HuH-7.5 (cell line): ENCODE measurements around the gene ALPL.

Experiments used
- DNase-seq: peaks from one replicate; pipeline ENCODE4 v3.0.0; 2011; ENCODE audit warnings: low spot score

ALPL gene

DNA sequence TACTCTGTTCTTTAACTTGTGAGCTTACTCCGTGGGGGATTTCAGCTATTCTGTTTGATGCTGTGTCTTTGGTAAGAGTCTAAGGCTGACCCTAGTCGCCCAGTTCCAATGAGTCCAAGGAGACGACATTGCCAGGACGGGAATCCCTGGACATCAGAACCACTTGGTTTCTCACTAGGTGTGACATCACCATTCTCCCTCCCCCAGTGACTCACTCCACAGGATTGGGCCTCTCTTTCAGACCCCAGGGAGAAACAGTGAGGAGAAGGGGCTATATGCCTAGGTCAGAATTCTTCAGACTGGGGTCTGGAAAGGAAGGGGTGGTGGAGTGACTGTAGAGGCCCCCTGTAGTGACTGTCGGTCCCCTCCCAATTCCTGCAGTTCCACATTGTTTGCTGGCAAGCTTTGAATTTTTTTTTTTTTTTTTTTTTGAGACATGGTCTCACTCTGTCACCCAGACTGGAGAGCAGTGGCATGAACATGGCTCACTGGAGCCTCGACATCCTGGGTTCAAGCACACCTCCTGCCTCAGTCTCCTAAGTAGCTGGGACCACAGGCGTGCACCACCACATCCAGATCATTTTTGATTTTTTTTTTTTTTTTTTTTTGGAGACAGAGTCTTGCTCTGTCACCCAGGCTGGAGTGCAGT lies 21.3 kb downstream of the ALPL start:
- no peak for DNase-seq

DNA sequence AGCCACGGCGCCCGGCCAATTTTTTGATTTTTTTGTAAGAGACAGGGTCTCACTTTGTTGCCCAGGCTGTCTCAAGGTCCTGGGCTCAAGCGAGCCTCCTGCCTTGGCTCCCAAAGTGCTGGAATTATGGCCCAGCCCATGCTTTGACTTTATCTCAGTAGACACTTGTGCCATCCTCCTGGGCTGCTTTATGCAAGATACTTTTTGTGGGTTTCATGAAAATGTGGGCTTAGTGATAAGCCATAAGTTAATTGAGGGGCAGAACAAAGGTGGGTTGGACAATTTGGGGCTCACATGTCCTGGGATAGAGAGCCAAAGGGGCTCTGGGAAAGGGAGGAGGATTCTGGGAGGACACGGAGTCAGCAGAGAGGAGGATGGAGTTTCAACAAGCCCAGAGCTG lies 22.0 kb downstream of the ALPL start:
- DNase-seq: no peak

DNA sequence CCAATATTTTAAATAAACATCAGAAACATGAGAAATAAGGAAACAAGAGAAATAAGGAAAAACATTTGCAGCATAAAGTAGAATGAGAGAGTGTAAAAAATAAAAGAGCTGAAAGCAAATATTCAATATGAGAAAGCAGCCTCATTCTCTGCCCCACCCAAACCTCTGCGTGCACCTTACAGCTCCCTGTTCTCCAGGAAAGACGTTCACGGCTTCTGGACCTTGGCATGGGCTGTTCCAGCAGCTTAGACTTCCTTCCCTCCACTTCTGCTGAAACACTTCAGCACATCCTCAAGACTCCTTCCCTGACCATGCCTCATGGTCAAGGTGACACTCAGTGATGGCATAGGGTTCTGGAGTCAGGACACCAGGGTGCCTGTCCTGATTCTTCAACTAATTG lies 23.3 kb downstream of the ALPL start:
- no peak for DNase-seq

DNA sequence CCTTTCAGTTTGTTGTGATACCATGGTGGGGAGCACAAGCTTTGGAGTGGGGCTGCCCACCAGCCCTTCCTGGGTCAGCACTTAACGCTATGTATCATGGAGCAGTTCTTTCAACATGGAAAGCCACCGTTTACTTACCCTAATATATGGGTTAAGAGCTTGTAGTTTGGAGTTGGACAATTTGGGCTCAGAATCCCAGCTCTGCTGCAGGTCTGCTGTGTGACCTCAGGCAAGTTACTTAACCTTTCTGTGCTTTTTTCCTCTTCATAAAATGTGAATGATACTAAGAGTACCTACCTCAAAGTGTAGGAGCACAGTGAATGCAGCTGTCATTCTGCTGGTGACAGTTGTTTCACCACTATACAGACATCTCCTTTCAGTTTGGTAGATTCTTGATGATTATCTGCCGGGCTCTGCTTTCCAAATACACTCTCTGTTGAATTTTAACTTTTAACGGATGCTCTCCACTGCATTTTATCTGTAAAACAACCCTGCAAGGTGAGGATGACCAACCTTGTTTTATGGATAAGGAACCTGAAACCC lies 23.8 kb downstream of the ALPL start:
- DNase-seq: no peak

DNA sequence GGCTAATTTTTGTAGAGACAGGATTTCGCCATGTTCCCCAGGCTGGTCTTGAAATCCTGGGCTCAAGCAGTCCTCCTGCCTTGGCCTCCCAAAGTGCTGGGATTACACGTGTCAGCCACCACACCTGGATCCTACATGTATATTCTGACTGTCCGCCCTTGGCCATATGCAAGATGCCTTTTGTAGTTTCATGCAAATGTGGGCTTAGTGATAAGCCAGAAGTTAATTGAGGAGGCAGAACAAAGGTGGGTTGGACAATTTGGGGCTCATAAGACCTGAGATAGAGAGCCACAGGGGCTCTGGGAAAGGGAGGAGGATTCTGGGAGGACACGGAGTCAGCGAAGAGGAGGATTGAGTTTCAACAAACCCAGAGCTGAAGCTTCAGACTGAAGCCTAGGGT lies 24.9 kb downstream of the ALPL start:
- DNase-seq: no peak

DNA sequence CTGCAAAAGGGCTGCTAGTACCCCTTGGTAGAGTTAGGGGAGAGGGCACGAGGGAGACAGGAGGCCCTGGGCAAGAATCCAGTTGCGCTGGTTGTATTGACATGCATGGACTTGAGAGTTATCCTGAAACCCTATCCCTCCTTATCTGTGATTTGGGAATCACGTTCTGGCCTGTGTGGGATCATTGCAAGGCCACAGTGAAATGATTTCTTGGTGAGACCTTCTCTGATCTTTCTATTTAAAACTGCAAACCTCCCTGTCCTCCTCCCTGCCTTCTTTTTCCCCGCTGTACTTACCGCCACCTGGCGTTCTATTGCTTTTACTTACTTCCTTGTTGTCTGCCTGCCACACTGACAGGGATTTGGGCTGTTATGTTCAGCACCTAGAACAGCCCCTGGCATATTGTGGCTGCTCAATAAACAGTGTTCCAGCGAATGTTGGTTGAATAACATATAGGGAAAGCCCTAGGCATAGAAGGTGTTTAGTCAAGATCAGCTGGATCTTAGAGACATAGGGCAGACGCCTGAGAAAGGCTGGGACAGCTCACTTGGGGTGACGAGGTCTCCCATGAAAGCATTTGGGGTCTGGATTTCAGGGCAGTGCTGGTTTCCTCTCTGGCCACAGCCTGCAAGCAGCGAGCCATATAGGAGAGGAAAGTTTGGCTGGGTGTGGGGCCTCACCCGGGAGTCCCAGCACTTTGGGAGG lies 25.6 kb downstream of the ALPL start:
- DNase-seq: peak; percentile 63

DNA sequence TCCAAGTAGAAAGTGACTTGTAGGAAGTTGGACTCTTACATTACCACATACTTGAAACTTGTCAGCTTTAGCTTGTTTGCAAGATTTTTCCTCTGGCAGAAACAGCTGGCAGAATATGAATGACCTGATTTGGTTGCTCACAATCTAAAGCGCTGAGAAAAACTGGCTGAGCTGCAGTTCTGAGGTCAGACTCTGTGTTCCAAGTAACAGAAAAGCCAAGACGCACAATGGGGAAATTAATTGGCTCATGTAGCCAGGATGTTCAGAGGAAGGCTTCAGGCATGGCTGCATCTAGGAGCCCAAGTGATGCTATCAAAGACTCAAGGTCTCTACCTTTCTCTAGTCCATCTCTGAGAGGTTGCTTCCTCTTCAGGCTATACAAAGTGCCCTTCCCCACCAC lies 27.0 kb downstream of the ALPL start:
- no peak for DNase-seq

DNA sequence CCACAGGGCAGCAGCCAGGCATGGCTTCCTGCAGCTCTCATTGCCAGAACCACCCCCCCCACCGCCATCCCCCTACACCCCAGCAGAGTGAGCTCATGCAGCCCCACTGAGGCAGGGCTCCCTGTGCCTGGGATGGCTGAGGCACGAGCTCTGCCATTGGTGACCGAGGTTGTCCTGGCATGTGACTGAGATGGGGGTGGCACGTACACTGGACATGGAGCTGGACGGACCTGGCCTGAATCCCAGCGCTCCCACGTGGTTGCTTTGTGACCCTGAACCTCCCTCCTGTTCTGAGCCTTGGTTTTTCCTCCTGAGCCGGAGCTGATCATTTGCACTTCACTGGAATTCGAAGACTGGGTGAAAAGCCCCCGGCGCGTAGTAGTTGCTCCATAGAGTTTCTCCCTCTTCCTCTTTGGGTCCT lies 28.3 kb downstream of the ALPL start:
- no peak for DNase-seq

DNA sequence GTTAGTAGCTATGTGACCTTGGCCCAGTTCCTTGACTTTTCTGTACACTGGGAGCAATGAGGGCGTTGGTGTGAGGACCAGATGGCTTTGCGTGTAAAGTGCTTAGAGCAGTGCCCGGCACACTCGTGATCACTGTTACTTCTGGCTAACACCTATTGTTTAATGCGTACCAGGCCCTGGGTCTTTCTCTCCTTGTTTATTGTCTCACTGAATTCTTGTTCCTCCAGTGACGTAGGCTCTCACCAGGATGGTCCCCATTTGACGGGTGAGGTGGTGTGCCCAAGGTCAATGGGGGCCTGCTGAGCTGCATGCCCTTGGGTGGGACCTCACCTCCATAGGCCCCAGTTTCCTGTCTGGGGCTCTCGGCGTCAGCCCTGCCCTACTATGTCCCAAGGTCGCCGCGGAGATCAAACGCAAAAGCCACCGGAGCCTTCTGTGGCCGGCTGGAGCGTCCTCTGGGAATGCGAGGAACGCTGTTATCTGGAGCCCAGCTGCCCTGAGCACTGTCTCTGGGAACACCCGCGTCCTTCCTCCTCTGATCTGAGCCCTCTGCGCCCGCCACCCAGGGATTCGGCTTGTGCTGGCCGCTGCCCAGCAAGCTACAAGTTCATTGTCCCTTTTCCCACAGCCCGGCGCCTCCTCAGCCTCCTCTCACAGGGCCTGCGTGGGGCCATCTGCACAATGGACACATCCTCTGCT lies 28.9 kb downstream of the ALPL start:
- no peak for DNase-seq

DNA sequence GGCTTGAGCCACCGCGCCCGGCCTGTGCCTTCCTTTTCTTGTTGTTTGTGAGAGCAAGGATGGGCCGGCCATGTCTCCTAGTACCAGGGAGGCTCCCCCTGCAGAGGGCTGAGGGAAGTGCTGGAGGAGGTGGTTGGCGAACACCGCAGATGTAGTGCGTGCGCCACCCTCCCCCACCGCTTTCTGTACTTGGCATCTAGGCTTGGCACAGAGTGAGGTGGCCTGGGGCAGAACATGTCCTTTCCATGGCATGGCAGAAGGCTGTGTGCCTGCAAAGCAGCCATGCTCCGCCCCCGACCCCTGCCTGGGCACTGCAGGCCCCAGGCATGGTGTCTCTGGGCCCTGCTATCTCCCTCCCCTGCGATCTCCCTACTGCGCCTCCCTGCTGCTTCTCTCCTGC lies 30.7 kb downstream of the ALPL start:
- no peak for DNase-seq

DNA sequence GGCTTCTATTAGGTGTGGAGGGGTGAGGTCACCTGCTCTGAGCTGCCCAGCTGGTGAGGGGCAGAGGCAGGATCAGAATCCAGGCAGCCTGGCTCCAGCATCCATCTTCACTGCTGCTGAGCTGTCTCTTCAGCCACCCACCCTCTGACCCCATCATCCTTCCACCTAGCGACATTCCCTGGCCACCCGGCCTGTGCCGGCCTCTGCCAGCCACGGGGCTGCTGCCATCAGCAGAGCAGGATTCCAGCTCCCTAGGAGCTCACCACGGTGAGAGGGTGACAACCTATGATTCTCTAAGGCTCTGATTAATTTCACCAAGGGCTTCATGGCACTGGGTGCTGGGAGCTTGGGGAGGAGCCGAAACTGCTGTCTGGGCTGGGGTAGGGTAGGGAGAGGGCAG lies 32.1 kb downstream of the ALPL start:
- DNase-seq: no peak

DNA sequence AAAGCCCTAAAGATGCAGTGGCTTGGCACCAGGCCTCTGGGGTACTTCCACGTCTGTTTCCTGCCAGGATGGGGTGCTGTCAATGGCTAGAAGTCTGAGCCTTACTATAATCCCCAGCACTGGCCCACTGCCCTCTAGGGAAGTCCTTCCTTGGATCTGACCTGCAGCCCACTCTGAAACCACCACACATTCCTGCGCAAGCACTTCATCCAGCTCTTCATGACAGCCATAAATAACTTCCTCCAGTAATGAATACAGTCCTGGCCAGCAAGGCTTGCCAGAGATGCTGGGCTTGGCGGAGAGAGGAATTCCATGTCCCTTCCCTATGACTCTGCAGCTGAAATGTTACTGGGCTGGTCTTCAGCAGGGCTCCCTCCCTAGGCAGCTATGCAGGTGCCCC lies 32.6 kb downstream of the ALPL start:
- no peak for DNase-seq

DNA sequence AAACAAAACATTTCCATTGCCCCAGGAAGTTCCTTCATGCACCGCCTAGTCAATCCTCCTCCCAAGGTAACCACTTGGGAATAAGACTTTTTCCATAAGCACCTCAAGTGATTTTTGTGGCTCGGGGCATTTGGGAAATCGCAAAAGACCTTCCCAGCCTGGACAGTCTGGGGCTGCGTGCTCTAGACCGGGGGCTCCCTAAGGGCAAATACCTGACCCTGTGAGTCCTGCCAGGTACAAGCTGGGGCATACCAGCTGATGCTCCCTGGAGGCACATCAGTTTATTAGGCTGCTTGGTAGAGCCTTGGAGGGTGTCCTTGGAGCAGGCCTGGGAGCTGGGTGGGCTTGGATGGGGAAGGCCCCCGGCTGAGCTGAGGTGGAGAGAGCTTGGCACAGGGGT lies 34.4 kb downstream of the ALPL start:
- DNase-seq: no peak

DNA sequence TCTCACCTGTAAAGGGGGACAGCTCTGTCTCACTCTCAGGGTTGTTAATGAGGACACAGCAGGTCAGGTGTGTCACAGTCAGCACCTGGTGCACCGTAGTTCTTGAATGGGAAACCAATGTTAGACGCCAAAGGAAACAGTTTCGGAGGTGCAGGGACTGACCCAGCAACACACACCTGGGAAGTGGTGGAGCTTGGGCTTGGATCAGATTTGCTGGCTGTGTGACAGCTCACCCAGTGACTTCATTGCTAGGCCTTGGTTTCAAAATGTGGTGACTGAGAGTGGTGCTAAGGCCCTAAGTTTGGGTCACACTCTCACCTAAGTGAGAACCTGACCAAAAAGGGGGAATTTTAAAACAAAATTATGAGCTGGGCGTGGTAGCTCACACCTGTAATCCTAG lies 34.9 kb downstream of the ALPL start:
- no peak for DNase-seq

DNA sequence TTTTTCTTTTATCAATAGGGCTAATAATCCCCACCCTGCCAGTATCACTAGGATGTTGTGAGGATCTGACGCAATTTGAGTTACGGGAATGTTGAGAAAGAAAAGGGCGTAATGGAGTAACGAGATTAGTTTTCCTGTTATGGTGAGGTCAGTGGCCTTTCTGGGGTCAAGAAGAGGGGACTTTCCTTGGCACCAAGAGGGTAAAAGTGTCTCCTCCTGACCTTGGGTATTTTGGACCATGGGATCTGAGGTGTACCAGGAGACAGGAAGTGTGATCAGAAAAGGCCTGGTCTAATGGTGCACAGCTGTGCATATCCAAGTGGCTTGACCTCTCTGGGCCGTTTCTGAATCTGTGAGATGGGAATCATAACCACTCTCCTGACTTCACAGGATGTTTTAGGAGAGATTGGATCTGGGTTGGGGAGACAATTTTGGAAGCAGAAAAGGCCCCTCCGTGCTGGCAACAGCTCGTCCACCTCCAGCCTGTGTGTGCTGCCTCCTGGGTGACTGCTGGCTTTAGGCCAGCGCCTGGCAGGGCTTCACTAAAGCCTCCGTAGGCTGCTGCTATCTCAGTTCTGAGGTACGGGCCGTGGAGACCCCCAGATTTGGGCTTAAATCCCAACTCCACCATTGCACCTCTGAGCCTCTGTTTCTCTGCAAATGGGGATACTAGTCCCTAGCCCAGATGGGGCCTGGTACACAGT lies 37.1 kb downstream of the ALPL start:
- DNase-seq: no peak

DNA sequence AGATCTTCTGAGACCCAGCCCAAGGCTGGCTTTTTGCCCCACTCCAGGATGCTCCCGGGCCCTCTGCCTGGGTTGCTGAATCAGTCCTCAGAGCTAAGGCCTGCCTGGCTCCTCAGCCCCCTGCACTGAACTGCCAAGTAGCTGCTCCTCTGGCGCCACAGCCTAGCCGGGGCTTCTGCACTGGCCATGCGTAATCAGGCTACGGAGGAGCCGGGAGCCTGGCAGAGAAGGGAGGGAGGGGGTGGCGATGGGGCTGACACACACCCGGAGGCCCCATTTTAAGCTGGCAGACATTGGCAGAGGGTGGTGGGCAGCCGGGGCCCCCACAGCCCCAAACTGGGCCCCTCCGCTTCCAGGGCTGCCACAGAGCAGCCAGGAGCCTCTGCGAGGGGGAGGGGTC lies 38.7 kb downstream of the ALPL start:
- DNase-seq: no peak

DNA sequence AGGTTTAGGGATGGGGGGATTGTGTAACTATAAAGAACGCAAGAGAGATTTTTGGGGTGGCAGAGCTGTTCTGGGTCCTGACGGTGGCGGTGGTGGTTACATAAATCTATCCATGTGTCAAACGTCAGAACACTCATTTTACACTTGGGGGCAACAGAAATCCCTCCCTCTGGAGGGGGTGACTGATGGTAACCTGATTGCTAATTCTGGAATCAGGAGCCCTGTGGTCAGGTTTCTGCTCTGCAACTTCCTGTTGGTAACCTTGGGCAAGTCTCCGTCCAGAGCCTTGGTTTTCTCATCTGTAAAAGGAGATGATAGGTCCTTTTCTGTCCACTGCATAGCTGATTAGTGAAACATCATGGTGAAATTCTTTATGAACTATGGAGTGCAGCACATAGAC lies 40.9 kb downstream of the ALPL start:
- DNase-seq: no peak

DNA sequence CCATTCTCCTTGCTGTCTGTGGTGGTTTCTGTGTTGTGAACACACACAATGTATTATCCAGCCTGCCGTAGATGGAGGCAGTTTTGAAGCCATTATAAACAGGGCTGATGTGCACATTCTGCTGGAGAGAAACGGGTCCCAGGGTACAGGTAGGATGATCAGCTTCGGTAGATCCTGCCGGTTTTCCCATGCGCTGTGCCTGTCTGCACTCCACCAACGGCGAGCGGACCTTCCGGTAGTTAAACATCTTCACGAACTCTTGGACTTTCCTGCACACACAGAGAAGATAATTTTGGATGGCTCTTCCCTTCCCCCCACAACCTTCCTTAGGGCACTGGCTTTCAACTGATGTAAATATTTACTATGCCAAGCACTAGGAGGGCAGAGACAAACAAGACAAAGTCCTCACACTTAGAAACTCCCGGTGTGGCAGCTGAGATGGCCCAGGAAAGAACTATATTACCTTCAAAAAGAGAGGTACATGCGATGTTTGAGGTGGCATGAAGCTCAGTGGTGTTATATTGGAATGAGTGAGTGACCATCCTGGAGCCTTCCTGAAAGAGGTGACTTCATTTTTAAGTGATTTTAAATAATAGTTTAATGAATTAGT lies 41.7 kb downstream of the ALPL start:
- no peak for DNase-seq

DNA sequence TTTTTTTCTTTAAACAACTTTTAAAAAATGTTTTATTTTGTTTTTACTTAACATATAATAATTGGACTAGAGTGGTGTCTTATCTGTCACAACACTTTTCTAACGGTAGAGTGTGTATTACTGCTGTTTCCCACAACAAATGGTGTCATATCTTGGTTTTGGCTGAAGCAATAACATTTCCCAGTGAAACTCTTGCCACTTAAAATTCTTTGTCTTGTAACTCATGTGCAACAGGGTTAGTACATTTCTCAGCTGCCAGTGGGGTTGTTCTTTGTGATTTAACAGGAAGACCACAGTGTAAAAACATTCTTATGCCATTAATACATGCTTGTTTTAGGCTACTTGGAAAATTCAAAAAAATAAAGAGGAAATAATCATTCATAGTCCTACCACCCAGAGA lies 43.5 kb downstream of the ALPL start:
- no peak for DNase-seq

DNA sequence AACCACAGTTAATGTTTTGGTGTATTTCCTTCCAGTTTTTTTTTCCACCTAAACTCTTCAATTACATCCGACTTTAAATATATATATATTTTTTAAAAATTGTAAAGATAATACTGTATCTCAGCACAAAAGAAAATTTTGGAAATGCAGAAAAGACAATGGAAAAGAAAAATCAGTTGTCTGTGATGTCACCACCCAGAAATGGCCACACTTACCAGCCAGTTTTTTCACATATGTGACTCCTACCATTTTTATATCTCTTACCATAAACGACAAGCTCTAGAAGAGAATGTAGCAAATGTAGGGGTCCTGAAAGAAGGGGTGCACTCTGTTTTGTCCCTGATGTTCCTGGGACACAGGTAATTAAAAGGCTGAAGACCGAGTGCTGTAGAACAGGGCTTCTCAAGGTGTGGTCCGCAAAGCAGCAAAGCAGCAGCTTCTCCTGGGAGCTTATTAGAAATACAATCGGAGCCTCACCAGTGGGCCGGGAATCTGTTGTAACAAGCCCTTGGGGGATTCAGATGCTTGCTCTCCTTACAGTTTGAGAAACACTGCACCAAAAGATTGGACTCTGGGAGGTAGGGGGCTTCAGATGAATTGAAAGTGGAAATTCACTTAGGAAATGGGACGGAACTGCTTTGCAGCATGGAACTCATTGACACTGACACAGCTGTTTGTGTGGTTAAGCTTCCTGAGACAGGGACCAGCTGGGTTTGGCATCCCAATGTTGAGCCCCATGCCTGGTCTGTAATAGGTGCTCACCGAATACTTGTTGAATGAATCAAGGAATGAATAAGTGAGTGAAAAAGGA lies 44.1 kb downstream of the ALPL start:
- no peak for DNase-seq
